ENCODE data around the gene UBASH3B. TPM values are rescaled to one million over a fixed set of nuclear protein-coding genes. Genes with fewer than 3 reads are reported as not detected.

Gene UBASH3B
- total RNA-seq, 1 donor from 2014 or later: 6.6 TPM

DNA sequence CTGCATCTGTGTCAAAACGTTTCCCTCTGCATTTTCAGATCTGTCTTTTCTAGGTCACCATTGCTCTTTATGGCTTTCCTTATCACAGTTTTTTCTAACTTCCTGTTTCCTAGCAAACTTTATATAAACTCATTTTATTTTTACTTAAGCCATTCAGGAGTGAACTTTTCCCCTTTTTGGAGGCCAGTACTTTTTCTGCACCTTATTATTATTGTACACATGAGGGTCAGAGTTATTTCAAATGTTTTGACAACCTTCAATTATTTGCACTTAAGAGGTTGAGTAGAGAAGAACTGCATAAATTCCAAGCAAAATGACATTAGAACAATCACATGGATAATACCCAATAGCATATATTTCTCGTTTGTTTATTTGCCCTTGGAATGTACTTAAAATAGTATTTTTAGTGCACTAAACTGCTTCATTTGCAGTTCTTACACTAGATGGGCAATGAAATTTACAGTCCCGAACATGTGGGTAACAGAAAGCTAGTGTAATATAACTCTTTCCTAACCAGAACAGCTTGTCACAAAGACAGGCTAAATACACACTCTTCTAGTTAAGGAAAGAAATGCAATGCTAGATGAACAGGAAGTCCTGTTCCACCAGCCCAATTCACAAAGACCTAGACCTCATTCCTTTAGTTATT lies 79.5 kb downstream of the UBASH3B start:
- Mint-ChIP-seq H3K4me1 (peaks cover 19% of the 10 kb centered on the region), H3K27ac (peak overlapping the region; percentile 43), H3K9me3 (no peaks in the 10 kb centered on the region), H3K27me3 (ENCODE audit: low read depth) (no peaks in the 10 kb centered on the region), H3K36me3 (no peaks in the 10 kb centered on the region), H3K4me3 (no peak overlapping the region)
- TF ChIP-seq, protein P1, sequence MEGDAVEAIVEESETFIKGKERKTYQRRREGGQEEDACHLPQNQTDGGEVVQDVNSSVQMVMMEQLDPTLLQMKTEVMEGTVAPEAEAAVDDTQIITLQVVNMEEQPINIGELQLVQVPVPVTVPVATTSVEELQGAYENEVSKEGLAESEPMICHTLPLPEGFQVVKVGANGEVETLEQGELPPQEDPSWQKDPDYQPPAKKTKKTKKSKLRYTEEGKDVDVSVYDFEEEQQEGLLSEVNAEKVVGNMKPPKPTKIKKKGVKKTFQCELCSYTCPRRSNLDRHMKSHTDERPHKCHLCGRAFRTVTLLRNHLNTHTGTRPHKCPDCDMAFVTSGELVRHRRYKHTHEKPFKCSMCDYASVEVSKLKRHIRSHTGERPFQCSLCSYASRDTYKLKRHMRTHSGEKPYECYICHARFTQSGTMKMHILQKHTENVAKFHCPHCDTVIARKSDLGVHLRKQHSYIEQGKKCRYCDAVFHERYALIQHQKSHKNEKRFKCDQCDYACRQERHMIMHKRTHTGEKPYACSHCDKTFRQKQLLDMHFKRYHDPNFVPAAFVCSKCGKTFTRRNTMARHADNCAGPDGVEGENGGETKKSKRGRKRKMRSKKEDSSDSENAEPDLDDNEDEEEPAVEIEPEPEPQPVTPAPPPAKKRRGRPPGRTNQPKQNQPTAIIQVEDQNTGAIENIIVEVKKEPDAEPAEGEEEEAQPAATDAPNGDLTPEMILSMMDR (IDR thresholded peaks at IDR 0.05; ENCODE audit: unreplicated experiment): no peak
- no peak for DNase-seq (ENCODE audit: low spot score in 2 of 2, unreplicated experiment in 2 of 2)

DNA sequence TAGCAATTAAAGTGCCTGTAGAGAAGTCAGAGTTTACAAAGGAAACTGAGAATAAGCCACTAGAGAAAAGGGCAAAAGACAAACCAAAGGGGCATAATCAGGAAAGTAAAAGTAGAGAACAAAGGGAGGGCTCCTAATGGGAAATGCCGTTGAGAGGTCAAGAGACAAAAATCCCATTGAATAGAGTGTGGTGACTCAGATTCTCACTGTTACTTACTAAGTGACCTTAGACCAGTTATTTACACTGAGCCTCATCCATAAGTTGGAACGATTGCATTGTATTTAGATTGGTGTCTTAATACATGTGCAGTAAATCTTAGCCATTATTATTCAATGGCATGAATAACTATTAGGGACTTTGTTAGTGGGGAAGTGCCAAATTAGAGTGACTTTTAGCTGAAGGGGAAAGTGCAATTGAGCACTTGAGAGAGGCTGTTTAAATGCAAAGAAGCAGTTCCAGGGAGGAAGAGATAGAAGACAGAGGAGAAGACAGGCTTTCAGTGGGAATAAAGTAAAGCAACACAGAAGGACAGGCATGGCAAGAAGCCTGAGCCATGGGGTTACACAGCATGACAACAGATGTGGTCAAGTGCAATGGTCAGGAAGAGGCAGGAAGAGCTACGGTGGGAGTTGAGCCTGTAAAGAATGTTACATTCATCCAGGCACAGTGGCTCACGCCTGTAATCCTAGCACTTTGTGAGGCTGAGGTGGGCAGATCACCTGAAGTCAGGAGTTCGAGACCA lies 82.6 kb downstream of the UBASH3B start:
- Mint-ChIP-seq H3K4me3 (no peak overlapping the region), H3K9me3 (no peaks in the 10 kb centered on the region), H3K36me3 (no peaks in the 10 kb centered on the region), H3K27ac (no peak overlapping the region), H3K4me1 (peaks cover 21% of the 10 kb centered on the region), H3K27me3 (ENCODE audit: low read depth) (no peaks in the 10 kb centered on the region)
- TF ChIP-seq, protein P1 (IDR thresholded peaks at IDR 0.05; ENCODE audit: unreplicated experiment): no peak
- DNase-seq (ENCODE audit: low spot score in 2 of 2, unreplicated experiment in 2 of 2): no peak

DNA sequence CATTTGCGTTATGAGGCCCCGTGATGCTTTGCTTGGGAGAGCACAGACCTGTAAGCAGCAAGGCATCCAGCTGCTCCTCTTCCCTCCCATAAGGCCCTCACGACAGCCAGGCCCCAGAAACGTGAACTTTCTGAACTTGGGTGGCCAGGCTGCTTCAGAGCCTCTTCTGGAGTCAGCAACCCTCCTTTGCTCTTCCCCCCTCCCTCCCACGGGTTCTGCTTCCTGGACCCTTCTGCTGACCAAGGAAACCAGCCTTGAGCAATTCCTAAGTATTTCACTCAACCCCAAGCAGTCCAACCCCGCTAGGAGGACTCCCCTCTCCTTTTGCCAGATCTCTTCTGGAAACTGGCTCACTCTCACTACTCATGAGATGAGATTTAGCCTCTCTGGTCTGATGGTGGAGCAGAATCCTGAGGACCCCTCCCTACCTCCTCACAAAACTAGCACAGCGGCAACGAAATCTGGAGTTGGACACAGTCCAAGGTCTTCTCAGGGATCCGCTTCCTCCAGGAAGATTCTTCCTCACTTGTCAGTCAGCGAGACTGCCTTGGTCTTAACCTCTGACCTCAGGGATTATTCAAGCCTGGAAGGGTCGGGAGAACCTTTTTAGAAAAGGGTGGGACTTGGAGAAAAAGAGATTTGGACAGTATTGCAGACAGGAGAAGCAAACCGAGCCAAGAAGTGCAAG lies 86.2 kb downstream of the UBASH3B start:
- no peaks in the 10 kb centered on the region for H3K9me3 Mint-ChIP-seq
- peaks cover 16% of the 10 kb centered on the region for H3K4me1 Mint-ChIP-seq
- no peak overlapping the region for H3K4me3 Mint-ChIP-seq
- TF ChIP-seq, protein P1 (IDR thresholded peaks at IDR 0.05; ENCODE audit: unreplicated experiment): no peak
- no peaks in the 10 kb centered on the region for H3K36me3 Mint-ChIP-seq
- peak overlapping the region; percentile 26 for H3K27ac Mint-ChIP-seq
- H3K27me3 Mint-ChIP-seq (ENCODE audit: low read depth): peaks cover 3% of the 10 kb centered on the region
- no peak for DNase-seq (ENCODE audit: low spot score in 2 of 2, unreplicated experiment in 2 of 2)

DNA sequence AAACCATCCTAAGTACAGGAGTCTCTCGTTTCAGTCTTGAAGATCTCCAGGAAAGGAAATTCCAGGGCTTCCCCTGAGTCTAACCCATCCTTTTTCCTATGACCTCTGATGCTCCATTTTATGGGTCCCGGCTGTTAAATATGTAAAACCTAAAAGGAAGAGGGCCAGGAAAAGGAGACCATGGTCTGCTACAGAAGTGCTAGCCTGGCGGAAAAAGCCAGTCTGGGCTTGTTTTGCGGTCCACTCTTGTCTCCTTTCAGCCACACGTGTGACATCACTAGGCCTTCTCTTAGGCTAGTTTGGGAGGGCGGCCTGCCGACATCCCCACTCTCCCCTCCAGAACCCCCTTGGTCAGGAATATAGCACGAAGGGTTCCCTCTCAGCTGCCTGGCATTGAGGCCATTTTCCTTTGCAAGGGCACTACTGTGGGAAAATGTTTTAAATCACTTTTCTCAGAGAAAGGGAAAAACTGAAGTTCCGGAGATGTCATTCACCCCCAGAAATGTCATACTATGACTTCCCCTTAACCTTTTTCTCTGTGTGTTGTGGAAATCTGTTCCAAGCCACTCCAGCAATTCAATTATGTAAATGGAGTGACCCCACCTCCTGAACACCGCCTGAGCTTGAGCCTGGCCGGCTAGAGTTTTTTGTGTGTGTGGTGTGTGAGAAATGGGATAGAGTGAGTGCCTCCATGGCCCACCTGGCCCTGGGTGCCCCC lies 86.9 kb downstream of the UBASH3B start:
- Mint-ChIP-seq H3K9me3 (no peaks in the 10 kb centered on the region), H3K27me3 (ENCODE audit: low read depth) (peaks cover 3% of the 10 kb centered on the region), H3K4me1 (peaks cover 23% of the 10 kb centered on the region), H3K27ac (no peak overlapping the region), H3K36me3 (no peaks in the 10 kb centered on the region), H3K4me3 (no peak overlapping the region)
- no peak for DNase-seq (ENCODE audit: low spot score in 2 of 2, unreplicated experiment in 2 of 2)
- TF ChIP-seq, protein P1 (IDR thresholded peaks at IDR 0.05; ENCODE audit: unreplicated experiment): no peak

DNA sequence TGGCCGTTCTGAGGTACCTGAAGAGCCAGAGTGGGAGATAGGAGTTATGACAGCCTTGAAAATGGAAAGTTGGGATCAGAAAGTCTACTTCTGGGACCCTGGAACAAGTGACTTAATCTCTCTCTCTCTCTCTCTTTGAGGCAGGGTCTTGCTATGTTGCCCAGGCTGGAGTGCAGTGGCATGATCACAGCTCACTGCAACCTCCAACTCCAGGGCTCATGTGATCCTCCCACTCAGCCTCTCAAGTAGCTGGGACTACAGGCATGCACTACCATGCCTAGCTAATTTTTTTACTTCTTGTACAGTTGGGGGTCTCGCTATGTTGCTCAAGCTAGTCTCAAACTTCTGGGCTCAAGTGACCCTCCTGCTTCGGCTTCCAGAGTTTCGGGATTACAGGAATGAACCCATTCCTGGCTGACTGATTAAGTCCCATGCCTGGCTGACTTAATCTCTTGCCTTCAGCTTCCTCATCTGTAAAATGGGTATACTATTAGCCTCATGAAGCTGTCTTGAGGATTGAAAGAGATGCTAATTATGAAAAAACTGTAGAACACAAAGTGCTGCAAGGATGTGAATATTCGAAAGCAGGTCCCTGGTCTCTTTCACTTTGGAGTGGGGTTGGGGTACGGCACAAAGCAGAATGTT lies 87.7 kb downstream of the UBASH3B start:
- H3K36me3 Mint-ChIP-seq: no peaks in the 10 kb centered on the region
- TF ChIP-seq, protein P1 (IDR thresholded peaks at IDR 0.05; ENCODE audit: unreplicated experiment): no peak

More for the DNA sequence above, 87.7 kb downstream of the UBASH3B start:
- no peak for DNase-seq (ENCODE audit: low spot score in 2 of 2, unreplicated experiment in 2 of 2)
- Mint-ChIP-seq H3K27me3 (ENCODE audit: low read depth) (peaks cover 3% of the 10 kb centered on the region), H3K9me3 (no peaks in the 10 kb centered on the region), H3K27ac (no peak overlapping the region), H3K4me3 (no peak overlapping the region), H3K4me1 (peaks cover 25% of the 10 kb centered on the region)
